CD14-positive monocyte (primary cell): ENCODE results near the gene RCOR2. TPM values are rescaled to one million over a fixed set of nuclear protein-coding genes. Genes with fewer than 3 reads are reported as not detected.

Experiments
- DNase-seq, 3 donors: peaks; one replicate each; pipeline ENCODE4 v3.0.0-alpha.2; 2011 to 2022
- H2AFZ ChIP-seq: 2 replicates; pipeline ENCODE4 v1.6.0; 2012; ENCODE audit warnings: mild to moderate bottlenecking, low read depth, low read length, inconsistent platforms; ENCODE audit not compliant: insufficient read depth, poor library complexity, severe bottlenecking
- H3K27ac ChIP-seq, 2 donors: 1 replicate in 1 of 2; 2 replicates in 1 of 2; pipeline ENCODE4 v1.5.1; 2012 to 2013; ENCODE audit warnings: low read length in 2 of 2, control low read depth in 1 of 2, inconsistent platforms in 1 of 2, low read depth in 1 of 2, mild to moderate bottlenecking in 1 of 2
- H3K27me3 ChIP-seq, 2 donors: one replicate each; pipeline versions ENCODE4 v1.6.0 to v1.6.1; 2011 to 2013; ENCODE audit warnings: low read length in 2 of 2; ENCODE audit not compliant: control insufficient read depth in 2 of 2, insufficient read depth in 2 of 2
- H3K36me3 ChIP-seq, 2 donors: replicated peaks in 1 of 2; 1 replicate in 1 of 2; 2 replicates in 1 of 2; pipeline versions ENCODE4 v1.5.1 to v1.6.1; 2012 to 2013; ENCODE audit warnings: low read length in 2 of 2, control low read depth in 1 of 2, inconsistent platforms in 1 of 2, mild to moderate bottlenecking in 1 of 2; ENCODE audit not compliant: insufficient read depth in 2 of 2, control insufficient read depth in 1 of 2
- H3K4me1 ChIP-seq, 2 donors: 1 replicate in 1 of 2; 2 replicates in 1 of 2; pipeline versions ENCODE4 v1.5.1 to v1.6.1; 2012 to 2013; ENCODE audit warnings: low read length in 2 of 2, control low read depth in 1 of 2, inconsistent platforms in 1 of 2, mild to moderate bottlenecking in 1 of 2, moderate library complexity in 1 of 2; ENCODE audit not compliant: insufficient read depth in 2 of 2, control insufficient read depth in 1 of 2
- H3K4me2 ChIP-seq: replicated peaks from 2 replicates; pipeline ENCODE3; 2012; ENCODE audit warnings: low read length, moderate library complexity, mild to moderate bottlenecking; ENCODE audit not compliant: poor library complexity, severe bottlenecking; ENCODE audit errors: extremely low read depth
- H3K4me3 ChIP-seq, 3 experiments: fragments of 200-600 bp in 1 of 3; sonication (generic) in 1 of 3; replicated peaks in 1 of 3; 1 replicate in 2 of 3; 2 replicates in 1 of 3; pipeline ENCODE4 v1.5.1; 2011 to 2013; ENCODE audit warnings: low read length in 3 of 3, mild to moderate bottlenecking in 3 of 3, control low read depth in 2 of 3, low read depth in 2 of 3, inconsistent platforms in 1 of 3, moderate library complexity in 1 of 3
- H3K79me2 ChIP-seq: 2 replicates; pipeline ENCODE4 v1.6.0; 2012; ENCODE audit warnings: mild to moderate bottlenecking, control low read depth, inconsistent platforms, low read length, moderate library complexity; ENCODE audit not compliant: insufficient read depth
- H3K9ac ChIP-seq: 2 replicates; pipeline ENCODE4 v1.6.0; 2017; ENCODE audit warnings: low read length, mild to moderate bottlenecking; ENCODE audit not compliant: insufficient read depth, poor library complexity, severe bottlenecking
- H3K9me3 ChIP-seq, 2 donors: replicated peaks in 1 of 2; 1 replicate in 1 of 2; 2 replicates in 1 of 2; pipeline versions ENCODE4 v1.5.1 to v1.6.1; 2012 to 2013; ENCODE audit warnings: low read length in 2 of 2, control low read depth in 1 of 2; ENCODE audit not compliant: control insufficient read depth in 1 of 2, insufficient read depth in 1 of 2
- H4K20me1 ChIP-seq: 2 replicates; pipeline ENCODE4 v1.6.0; 2012; ENCODE audit warnings: mild to moderate bottlenecking, low read length, control low read depth, moderate library complexity; ENCODE audit not compliant: insufficient read depth
- H3K27ac Mint-ChIP-seq, 7 donors: one replicate each; pipeline ENCODE4 v1.8.0; 2020; ENCODE audit warnings: mild to moderate bottlenecking in 7 of 7, mixed read lengths in 7 of 7, moderate library complexity in 6 of 7, inconsistent platforms in 2 of 7
- H3K27me3 Mint-ChIP-seq, 3 donors: one replicate each; pipeline ENCODE4 v1.8.0; 2021 to 2022; ENCODE audit warnings: low read depth in 3 of 3, mild to moderate bottlenecking in 3 of 3, mixed read lengths in 3 of 3, moderate library complexity in 3 of 3, inconsistent platforms in 1 of 3
- H3K36me3 Mint-ChIP-seq, 2 donors: one replicate each; pipeline ENCODE4 v1.8.0; 2020; ENCODE audit warnings: mixed read lengths in 2 of 2, inconsistent platforms in 1 of 2, mild to moderate bottlenecking in 1 of 2
- H3K4me1 Mint-ChIP-seq: one replicate; pipeline ENCODE4 v1.8.0; 2020; ENCODE audit warnings: mild to moderate bottlenecking, mixed read lengths
- H3K4me3 Mint-ChIP-seq, 2 donors: one replicate each; pipeline ENCODE4 v1.8.0; 2020; ENCODE audit warnings: mild to moderate bottlenecking in 2 of 2, mixed read lengths in 2 of 2, moderate library complexity in 1 of 2
- H3K9me3 Mint-ChIP-seq, 7 donors: one replicate each; pipeline ENCODE4 v1.8.0; 2020 to 2022; ENCODE audit warnings: mixed read lengths in 7 of 7, mild to moderate bottlenecking in 6 of 7, moderate library complexity in 6 of 7, inconsistent platforms in 2 of 7
- WGBS: methylation state at CpG from one replicate; pipeline ENCODE4 v1.1.5; 2013; ENCODE audit warnings: missing lambda C conversion rate; ENCODE audit not compliant: insufficient coverage; 5-methylcytosine and 5-hydroxymethylcytosine counted together
- intact Hi-C, 2 donors: fragments of 100-400 bp; cut with micrococcal nuclease; formaldehyde crosslinking; loops; one replicate each; pipeline versions ENCODE4 v1.15.0 to v1.15.1; 2023
- polyA plus RNA-seq, 3 donors: library from polyadenylated mRNA; depleted of rRNA in 1 of 3; unstranded in 2 of 3; stranded (reverse) in 1 of 3; fragments of 300-500 nt in 2 of 3; fragments of >200 nt in 1 of 3; fragmentation: Illumina TruSeq in 2 of 3; gene quantifications; 1 replicate in 2 of 3; 2 replicates in 1 of 3; pipeline ENCODE4 v1.2.3, GENCODE V29; 2012 to 2021
- TF ChIP-seq, protein P1 (sequence below): fragments of 200-600 bp; IDR thresholded peaks from one replicate; pipeline ENCODE4 v1.8.0; 2022; ENCODE audit warnings: antibody characterized with exemption, mild to moderate bottlenecking

RCOR2 gene
- polyA plus RNA-seq, 3 donors: not detected

DNA sequence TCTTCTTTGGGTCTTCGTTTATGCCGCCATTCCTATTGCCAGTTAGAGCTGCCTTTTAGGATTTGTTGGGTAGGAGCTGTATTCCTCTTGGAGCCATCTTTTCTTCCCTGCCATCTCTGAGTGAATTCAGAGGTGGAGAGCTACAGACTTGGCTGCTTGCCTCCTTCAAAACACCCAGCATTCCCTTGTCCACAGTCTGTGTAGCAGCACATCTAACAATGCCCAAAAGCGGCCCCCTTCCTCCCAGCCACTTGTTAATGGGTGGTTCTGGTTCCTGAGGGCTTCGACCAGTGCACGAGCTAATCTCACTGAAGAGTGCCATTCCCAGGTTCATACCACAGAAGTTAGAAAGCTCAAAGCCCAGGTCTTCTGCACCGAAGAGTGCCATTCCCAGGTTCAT, 40.3 kb downstream of the RCOR2 start:
- Mint-ChIP-seq H3K27me3 (no peaks in the 10 kb centered on the region), H3K36me3 (peaks cover 31 to 65% of the 10 kb centered on the region in 2 donors), H3K9me3 (no peaks in the 10 kb centered on the region), H3K27ac (peak overlapping the region in 3 of 7 donors; percentile 1 to 66 (median 60)), H3K4me1 (peaks cover 52% of the 10 kb centered on the region), H3K4me3 (no peak overlapping the region)
- TF ChIP-seq, protein P1, sequence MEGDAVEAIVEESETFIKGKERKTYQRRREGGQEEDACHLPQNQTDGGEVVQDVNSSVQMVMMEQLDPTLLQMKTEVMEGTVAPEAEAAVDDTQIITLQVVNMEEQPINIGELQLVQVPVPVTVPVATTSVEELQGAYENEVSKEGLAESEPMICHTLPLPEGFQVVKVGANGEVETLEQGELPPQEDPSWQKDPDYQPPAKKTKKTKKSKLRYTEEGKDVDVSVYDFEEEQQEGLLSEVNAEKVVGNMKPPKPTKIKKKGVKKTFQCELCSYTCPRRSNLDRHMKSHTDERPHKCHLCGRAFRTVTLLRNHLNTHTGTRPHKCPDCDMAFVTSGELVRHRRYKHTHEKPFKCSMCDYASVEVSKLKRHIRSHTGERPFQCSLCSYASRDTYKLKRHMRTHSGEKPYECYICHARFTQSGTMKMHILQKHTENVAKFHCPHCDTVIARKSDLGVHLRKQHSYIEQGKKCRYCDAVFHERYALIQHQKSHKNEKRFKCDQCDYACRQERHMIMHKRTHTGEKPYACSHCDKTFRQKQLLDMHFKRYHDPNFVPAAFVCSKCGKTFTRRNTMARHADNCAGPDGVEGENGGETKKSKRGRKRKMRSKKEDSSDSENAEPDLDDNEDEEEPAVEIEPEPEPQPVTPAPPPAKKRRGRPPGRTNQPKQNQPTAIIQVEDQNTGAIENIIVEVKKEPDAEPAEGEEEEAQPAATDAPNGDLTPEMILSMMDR: no peak
- Histone ChIP-seq H2AFZ (no peak overlapping the region), H3K4me2 (no peak overlapping the region), H3K4me1 (peaks cover 31 to 34% of the 10 kb centered on the region in 2 donors), H4K20me1 (peaks cover 98% of the 10 kb centered on the region), H3K9ac (no peak overlapping the region), H3K4me3 (no peak overlapping the region), H3K36me3 (peaks cover 18 to 54% of the 10 kb centered on the region in 2 donors), H3K79me2 (peaks cover 95% of the 10 kb centered on the region), H3K27ac (no peak overlapping the region), H3K9me3 (no peaks in the 10 kb centered on the region), H3K27me3 (no peaks in the 10 kb centered on the region)
- DNase-seq: no peak
- 95% methylated on average over 3 of the region's 6 CpGs for WGBS
- intact Hi-C loops: no loop called here

DNA sequence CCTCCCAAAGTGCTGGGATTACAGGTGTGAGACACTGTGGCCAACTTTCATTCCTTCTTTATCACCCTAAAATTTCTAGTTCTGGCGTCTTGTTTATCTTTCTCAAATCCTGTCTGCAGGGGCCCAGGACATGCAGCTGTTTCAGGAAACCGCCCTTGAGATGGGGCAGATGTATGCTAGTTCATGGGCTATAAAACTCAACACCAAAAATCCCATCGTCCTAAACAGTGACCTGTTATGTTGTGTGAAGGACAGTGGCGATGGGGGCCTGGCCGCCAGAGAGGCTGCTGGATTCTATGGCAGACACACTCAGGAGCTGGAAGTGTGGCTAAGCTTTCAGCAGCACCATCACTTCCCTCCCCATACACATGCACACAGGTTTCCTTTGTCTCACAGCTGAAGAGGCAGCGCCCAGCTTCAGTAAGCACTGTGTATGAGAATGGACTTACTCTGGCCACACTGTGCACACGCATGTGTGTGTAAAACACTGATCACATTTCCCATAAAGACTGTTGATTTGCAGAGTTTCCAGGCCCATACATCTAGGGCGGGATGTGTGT, 41.4 kb downstream of the RCOR2 start:
- H3K4me1 ChIP-seq: peaks cover 39 to 44% of the 10 kb centered on the region in 2 donors
- TF ChIP-seq, protein P1: no peak
- no peak overlapping the region for H3K9ac ChIP-seq
- no peak overlapping the region for H3K4me2 ChIP-seq
- Mint-ChIP-seq H3K36me3 (peaks cover 27 to 59% of the 10 kb centered on the region in 2 donors), H3K9me3 (no peaks in the 10 kb centered on the region), H3K27me3 (no peaks in the 10 kb centered on the region), H3K27ac (peak overlapping the region in 3 of 7 donors; percentile 2 to 23 (median 2)), H3K4me1 (peaks cover 51% of the 10 kb centered on the region), H3K4me3 (no peak overlapping the region)
- peaks cover 93% of the 10 kb centered on the region for H3K79me2 ChIP-seq
- H3K36me3 ChIP-seq: peaks cover 18 to 54% of the 10 kb centered on the region in 2 donors
- no peaks in the 10 kb centered on the region for H3K27me3 ChIP-seq
- DNase-seq: no peak
- no peak overlapping the region for H2AFZ ChIP-seq
- no peaks in the 10 kb centered on the region for H3K9me3 ChIP-seq
- H4K20me1 ChIP-seq: peaks cover 98% of the 10 kb centered on the region
- no peak overlapping the region for H3K4me3 ChIP-seq
- intact Hi-C loops: no loop called here
- 100% methylated on average over 2 of the region's 8 CpGs for WGBS
- H3K27ac ChIP-seq: no peak overlapping the region
